ENCODE results near the gene BRPF3. TPM values are rescaled to one million over a fixed set of nuclear protein-coding genes. Genes with fewer than 3 reads are reported as not detected.

BRPF3 gene
- total RNA-seq, 2 donors from 2014 or later: 75.0 to 75.6 TPM

- no peak for ATAC-seq
Observed at GRCh38 chr6:36223706-36224105, 27.2 kb downstream of the BRPF3 start.

GRCh38 chr6:36224918-36225461, 28.4 kb downstream of the BRPF3 start:
- intact Hi-C loops (cut with DNase I, micrococcal nuclease): no loop called here
- no peak for ATAC-seq

More at GRCh38 chr6:36223706-36224105, 27.2 kb downstream of the BRPF3 start:
- DNase-seq: no peak
- intact Hi-C loops (cut with DNase I, micrococcal nuclease): no loop called here

GRCh38 chr6:36226438-36227047, 30.0 kb downstream of the BRPF3 start:
- ATAC-seq (no peak), DNase-seq (no peak)
- intact Hi-C loops (cut with DNase I, micrococcal nuclease): no loop called here

More at GRCh38 chr6:36224918-36225461, 28.4 kb downstream of the BRPF3 start:
- DNase-seq: no peak

- ATAC-seq: peak; percentile 79
- intact Hi-C loops (cut with DNase I, micrococcal nuclease): no loop called here
- DNase-seq: no peak
Observed at GRCh38 chr6:36227379-36228228, 31.1 kb downstream of the BRPF3 start.

- DNase-seq (no peak), ATAC-seq (no peak)
- intact Hi-C loops (cut with DNase I, micrococcal nuclease): no loop called here
Observed at GRCh38 chr6:36229223-36229622, 32.7 kb downstream of the BRPF3 start.

GRCh38 chr6:36230371-36230770, 33.8 kb downstream of the BRPF3 start:
- intact Hi-C loops (cut with DNase I, micrococcal nuclease): no loop called here
- no peak for ATAC-seq
- DNase-seq: no peak

GRCh38 chr6:36232172-36232571, 35.6 kb downstream of the BRPF3 start:
- DNase-seq: no peak
- intact Hi-C loops (cut with DNase I, micrococcal nuclease): no loop called here
- ATAC-seq: no peak

- peak; percentile 87 for ATAC-seq
- DNase-seq: peak in 1 of 2 donors; percentile 44
- intact Hi-C loops (cut with DNase I, micrococcal nuclease): no loop called here
Observed at GRCh38 chr6:36235309-36235708, 38.8 kb downstream of the BRPF3 start.

GRCh38 chr6:36235862-36236261, 39.3 kb downstream of the BRPF3 start:
- ATAC-seq (no peak), DNase-seq (no peak)
- intact Hi-C loops (cut with DNase I, micrococcal nuclease): no loop called here

GRCh38 chr6:36239774-36240173, 43.2 kb downstream of the BRPF3 start:
- DNase-seq (no peak), ATAC-seq (no peak)
- intact Hi-C loops (cut with DNase I, micrococcal nuclease): no loop called here

- ATAC-seq: no peak
- no peak for DNase-seq
- intact Hi-C loops (cut with DNase I, micrococcal nuclease): no loop called here
Observed at GRCh38 chr6:36241728-36242127, 45.2 kb downstream of the BRPF3 start.

- intact Hi-C loops (cut with DNase I, micrococcal nuclease): no loop called here
- DNase-seq (no peak), ATAC-seq (no peak)
Observed at GRCh38 chr6:36242161-36242560, 45.6 kb downstream of the BRPF3 start.

- ATAC-seq (no peak), DNase-seq (no peak)
- intact Hi-C loops (cut with DNase I, micrococcal nuclease): no loop called here
Observed at GRCh38 chr6:36242626-36243025, 46.1 kb downstream of the BRPF3 start.

GRCh38 chr6:36243562-36244212, 47.1 kb downstream of the BRPF3 start:
- intact Hi-C loops (cut with DNase I, micrococcal nuclease): no loop called here
- no peak for ATAC-seq
- DNase-seq: no peak

- intact Hi-C loops (cut with DNase I, micrococcal nuclease): no loop called here
- no peak for ATAC-seq
- no peak for DNase-seq
Observed at GRCh38 chr6:36244641-36245280, 48.2 kb downstream of the BRPF3 start.

- peak; percentile 93 for ATAC-seq
- intact Hi-C loops (cut with DNase I, micrococcal nuclease): no loop called here
Observed at GRCh38 chr6:36245572-36246061, 49.1 kb downstream of the BRPF3 start.

GRCh38 chr6:36246506-36247268, 50.1 kb downstream of the BRPF3 start:
- intact Hi-C loops (cut with DNase I, micrococcal nuclease): no loop called here
- DNase-seq (no peak), ATAC-seq (no peak)

More at GRCh38 chr6:36245572-36246061, 49.1 kb downstream of the BRPF3 start:
- DNase-seq: peak; percentile 57 to 74

- intact Hi-C loops (cut with DNase I, micrococcal nuclease): no loop called here
- ATAC-seq (peak; percentile 60), DNase-seq (no peak)
Observed at GRCh38 chr6:36247693-36248092, 51.1 kb downstream of the BRPF3 start.
